IPS-15b (cell line): Measurements from ENCODE around the gene EMC9.
A peak's percentile ranks its signal among the peaks of the same experiment; 100 is the strongest.

Source experiments
- H3K27me3 ChIP-seq: one replicate; pipeline ENCODE4 v1.6.1; 2013; ENCODE audit warnings: low read length; ENCODE audit not compliant: control insufficient read depth, insufficient read depth
- H3K36me3 ChIP-seq: one replicate; pipeline ENCODE4 v1.6.1; 2013; ENCODE audit warnings: low read length; ENCODE audit not compliant: control insufficient read depth, insufficient read depth
- H3K4me1 ChIP-seq: one replicate; pipeline ENCODE4 v1.6.1; 2013; ENCODE audit warnings: mild to moderate bottlenecking, low read length; ENCODE audit not compliant: control insufficient read depth, insufficient read depth
- H3K4me3 ChIP-seq: one replicate; pipeline ENCODE4 v1.5.1; 2013; ENCODE audit warnings: low read depth, low read length
- H3K9ac ChIP-seq: one replicate; pipeline ENCODE4 v1.6.1; 2013; ENCODE audit warnings: low read depth, mild to moderate bottlenecking, low read length
- H3K9me3 ChIP-seq: one replicate; pipeline ENCODE4 v1.6.1; 2013; ENCODE audit warnings: mild to moderate bottlenecking, low read length; ENCODE audit not compliant: control insufficient read depth, insufficient read depth

EMC9 gene

GRCh38 chr14:24183014-24183481, 41.7 kb upstream of the EMC9 start:
- Histone ChIP-seq H3K9ac (no peak overlapping the region), H3K27me3 (no peaks in the 10 kb centered on the region), H3K4me3 (no peak overlapping the region), H3K4me1 (peaks cover 6% of the 10 kb centered on the region), H3K9me3 (no peaks in the 10 kb centered on the region), H3K36me3 (peaks cover 89% of the 10 kb centered on the region)

- Histone ChIP-seq H3K36me3 (peaks cover 94% of the 10 kb centered on the region), H3K4me1 (no peaks in the 10 kb centered on the region), H3K9ac (no peak overlapping the region), H3K4me3 (no peak overlapping the region), H3K27me3 (no peaks in the 10 kb centered on the region), H3K9me3 (no peaks in the 10 kb centered on the region)
Observed at GRCh38 chr14:24182110-24182882, 40.9 kb upstream of the EMC9 start.

GRCh38 chr14:24181371-24182077, 40.1 kb upstream of the EMC9 start:
- no peaks in the 10 kb centered on the region for H3K4me1 ChIP-seq
- peaks cover 89% of the 10 kb centered on the region for H3K36me3 ChIP-seq
- no peaks in the 10 kb centered on the region for H3K27me3 ChIP-seq
- no peak overlapping the region for H3K9ac ChIP-seq
- no peaks in the 10 kb centered on the region for H3K9me3 ChIP-seq
- H3K4me3 ChIP-seq, result no peak overlapping the region

GRCh38 chr14:24179961-24180796, 38.8 kb upstream of the EMC9 start:
- Histone ChIP-seq H3K4me1 (no peaks in the 10 kb centered on the region), H3K9ac (no peak overlapping the region), H3K36me3 (peaks cover 76% of the 10 kb centered on the region), H3K9me3 (no peaks in the 10 kb centered on the region), H3K4me3 (no peak overlapping the region), H3K27me3 (no peaks in the 10 kb centered on the region)

- Histone ChIP-seq H3K27me3 (no peaks in the 10 kb centered on the region), H3K9ac (no peak overlapping the region), H3K9me3 (no peaks in the 10 kb centered on the region), H3K36me3 (peaks cover 71% of the 10 kb centered on the region), H3K4me1 (no peaks in the 10 kb centered on the region), H3K4me3 (no peak overlapping the region)
Observed at GRCh38 chr14:24179294-24179960, 38.0 kb upstream of the EMC9 start.

- no peak overlapping the region for H3K9ac ChIP-seq
Observed at GRCh38 chr14:24178399-24179178, 37.2 kb upstream of the EMC9 start.

GRCh38 chr14:24177891-24178290, 36.5 kb upstream of the EMC9 start:
- no peak overlapping the region for H3K4me3 ChIP-seq
- H3K9me3 ChIP-seq, result no peaks in the 10 kb centered on the region
- H3K36me3 ChIP-seq, result peaks cover 62% of the 10 kb centered on the region
- H3K27me3 ChIP-seq, result no peaks in the 10 kb centered on the region
- H3K4me1 ChIP-seq, result no peaks in the 10 kb centered on the region
- H3K9ac ChIP-seq, result no peak overlapping the region

More at GRCh38 chr14:24178399-24179178, 37.2 kb upstream of the EMC9 start:
- Histone ChIP-seq H3K27me3 (no peaks in the 10 kb centered on the region), H3K4me1 (no peaks in the 10 kb centered on the region), H3K4me3 (no peak overlapping the region), H3K36me3 (peaks cover 64% of the 10 kb centered on the region), H3K9me3 (no peaks in the 10 kb centered on the region)

- Histone ChIP-seq H3K9ac (no peak overlapping the region), H3K36me3 (peaks cover 56% of the 10 kb centered on the region), H3K4me3 (no peak overlapping the region), H3K4me1 (peaks cover 2% of the 10 kb centered on the region), H3K27me3 (no peaks in the 10 kb centered on the region), H3K9me3 (no peaks in the 10 kb centered on the region)
Observed at GRCh38 chr14:24177041-24177825, 35.8 kb upstream of the EMC9 start.

- H3K36me3 ChIP-seq, result peaks cover 49% of the 10 kb centered on the region
- H3K4me3 ChIP-seq, result no peak overlapping the region
- no peaks in the 10 kb centered on the region for H3K27me3 ChIP-seq
- no peaks in the 10 kb centered on the region for H3K9me3 ChIP-seq
- H3K9ac ChIP-seq, result no peak overlapping the region
- peaks cover 3% of the 10 kb centered on the region for H3K4me1 ChIP-seq
Observed at GRCh38 chr14:24176599-24176998, 35.2 kb upstream of the EMC9 start.

GRCh38 chr14:24172871-24173281, 31.5 kb upstream of the EMC9 start:
- H3K4me3 ChIP-seq, result peak overlapping the region; percentile 81
- H3K9me3 ChIP-seq, result no peaks in the 10 kb centered on the region
- H3K9ac ChIP-seq, result no peak overlapping the region
- peaks cover 3% of the 10 kb centered on the region for H3K4me1 ChIP-seq
- peaks cover 17% of the 10 kb centered on the region for H3K36me3 ChIP-seq
- H3K27me3 ChIP-seq, result no peaks in the 10 kb centered on the region
